ENCODE data around the gene STMN3. TPM values are rescaled to one million over a fixed set of nuclear protein-coding genes. Genes with fewer than 3 reads are reported as not detected.

STMN3 gene
- total RNA-seq, 2 donors from 2014 or later = 21.2 to 24.5 TPM

DNA sequence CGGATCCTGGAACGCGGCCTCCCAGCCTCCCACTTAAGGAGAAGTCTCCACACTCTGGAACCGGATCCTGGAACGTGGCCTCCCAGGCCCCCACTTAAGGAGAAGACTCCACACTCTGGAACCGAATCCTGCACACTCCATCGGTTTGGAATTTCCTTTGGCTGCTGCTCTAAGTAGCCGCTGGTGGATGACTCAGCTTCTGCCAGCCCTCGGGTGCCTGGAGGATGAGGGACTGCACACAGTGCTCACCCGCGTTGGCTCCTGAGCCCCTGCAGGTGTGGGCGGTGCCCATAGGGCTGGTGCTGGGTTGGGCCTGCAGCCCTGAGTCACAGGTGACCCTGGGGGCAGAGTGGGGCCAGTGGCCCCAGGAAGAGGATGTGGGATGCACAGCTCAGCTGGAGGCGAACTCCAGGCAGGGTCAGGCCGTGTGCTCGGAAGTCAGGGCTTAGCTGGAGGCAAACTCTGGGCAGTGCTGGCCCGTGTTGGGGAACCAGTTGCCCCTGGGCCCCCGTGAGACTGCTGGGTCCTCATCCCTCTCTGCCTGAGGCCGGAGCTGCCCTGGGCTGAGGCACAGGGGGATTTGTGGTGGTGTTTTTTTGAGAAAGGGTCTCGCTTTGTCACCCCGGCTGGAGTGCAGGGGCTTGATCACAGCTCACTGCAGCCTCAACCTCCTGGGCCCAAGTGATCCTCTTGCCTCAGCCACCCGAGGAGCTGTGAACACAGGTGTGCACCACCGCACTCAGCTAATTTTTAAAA lies 29.3 kb upstream of the STMN3 start:
- H3K36me3 ChIP-seq = no peaks in the 10 kb centered on the region
- DNase-seq (ENCODE audit: low spot score) = no peak
- H3K4me1 ChIP-seq (replicated peaks) = no peaks in the 10 kb centered on the region
- TF ChIP-seq, protein P1, sequence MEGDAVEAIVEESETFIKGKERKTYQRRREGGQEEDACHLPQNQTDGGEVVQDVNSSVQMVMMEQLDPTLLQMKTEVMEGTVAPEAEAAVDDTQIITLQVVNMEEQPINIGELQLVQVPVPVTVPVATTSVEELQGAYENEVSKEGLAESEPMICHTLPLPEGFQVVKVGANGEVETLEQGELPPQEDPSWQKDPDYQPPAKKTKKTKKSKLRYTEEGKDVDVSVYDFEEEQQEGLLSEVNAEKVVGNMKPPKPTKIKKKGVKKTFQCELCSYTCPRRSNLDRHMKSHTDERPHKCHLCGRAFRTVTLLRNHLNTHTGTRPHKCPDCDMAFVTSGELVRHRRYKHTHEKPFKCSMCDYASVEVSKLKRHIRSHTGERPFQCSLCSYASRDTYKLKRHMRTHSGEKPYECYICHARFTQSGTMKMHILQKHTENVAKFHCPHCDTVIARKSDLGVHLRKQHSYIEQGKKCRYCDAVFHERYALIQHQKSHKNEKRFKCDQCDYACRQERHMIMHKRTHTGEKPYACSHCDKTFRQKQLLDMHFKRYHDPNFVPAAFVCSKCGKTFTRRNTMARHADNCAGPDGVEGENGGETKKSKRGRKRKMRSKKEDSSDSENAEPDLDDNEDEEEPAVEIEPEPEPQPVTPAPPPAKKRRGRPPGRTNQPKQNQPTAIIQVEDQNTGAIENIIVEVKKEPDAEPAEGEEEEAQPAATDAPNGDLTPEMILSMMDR (IDR thresholded peaks at IDR 0.05) = no peak
- peak; percentile 18 for TF ChIP-seq POLR2AphosphoS5 (IDR thresholded peaks at IDR 0.05)
- intact Hi-C loops (cut with DNase I) = no loop called here
- H3K27me3 ChIP-seq (replicated peaks; ENCODE audit: insufficient read depth) = no peaks in the 10 kb centered on the region
- H3K27ac ChIP-seq = peak overlapping the region; percentile 36 to 66
- WGBS = 60% methylated on average over 22 of the region's 22 CpGs
- no peaks in the 10 kb centered on the region for H3K9me3 ChIP-seq
- no peak overlapping the region for H3K4me3 ChIP-seq

DNA sequence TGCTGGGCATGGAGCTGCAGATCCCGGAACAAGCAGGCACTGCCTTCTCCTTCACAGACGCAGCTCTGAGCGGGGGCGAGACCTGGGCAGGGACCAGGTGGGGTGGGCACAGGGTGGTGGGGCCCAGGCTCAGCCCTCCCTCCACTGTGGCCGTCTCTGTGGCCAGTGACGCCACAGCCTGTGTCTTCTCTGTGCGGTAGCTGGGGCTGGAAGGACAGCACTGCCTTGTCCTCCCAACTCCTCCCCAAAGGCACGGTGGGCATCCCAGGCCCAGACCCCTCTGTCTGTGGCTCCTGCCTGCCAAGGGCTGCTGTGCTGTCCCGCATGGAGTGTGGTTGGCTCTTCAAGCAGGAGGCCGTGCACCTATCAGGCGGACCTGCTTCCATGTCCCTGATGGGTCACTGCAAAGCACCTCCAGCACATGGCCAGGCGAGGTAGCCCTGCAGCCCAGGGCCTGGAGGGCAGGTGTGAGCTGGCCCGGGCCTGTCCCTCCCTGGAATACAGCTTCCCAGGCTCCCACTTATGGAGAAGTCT lies 28.5 kb upstream of the STMN3 start:
- intact Hi-C loops (cut with DNase I) = no loop called here
- Histone ChIP-seq H3K27ac (peak overlapping the region; percentile 28 to 60), H3K4me3 (no peak overlapping the region), H3K9me3 (no peaks in the 10 kb centered on the region), H3K4me1 (replicated peaks) (no peaks in the 10 kb centered on the region), H3K27me3 (replicated peaks; ENCODE audit: insufficient read depth) (no peaks in the 10 kb centered on the region), H3K36me3 (no peaks in the 10 kb centered on the region)
- 96% methylated on average over 13 of the region's 13 CpGs for WGBS
- no peak for DNase-seq (ENCODE audit: low spot score)
- TF ChIP-seq, protein P1 (IDR thresholded peaks at IDR 0.05) = no peak
- TF ChIP-seq POLR2AphosphoS5 (IDR thresholded peaks at IDR 0.05) = no peak

DNA sequence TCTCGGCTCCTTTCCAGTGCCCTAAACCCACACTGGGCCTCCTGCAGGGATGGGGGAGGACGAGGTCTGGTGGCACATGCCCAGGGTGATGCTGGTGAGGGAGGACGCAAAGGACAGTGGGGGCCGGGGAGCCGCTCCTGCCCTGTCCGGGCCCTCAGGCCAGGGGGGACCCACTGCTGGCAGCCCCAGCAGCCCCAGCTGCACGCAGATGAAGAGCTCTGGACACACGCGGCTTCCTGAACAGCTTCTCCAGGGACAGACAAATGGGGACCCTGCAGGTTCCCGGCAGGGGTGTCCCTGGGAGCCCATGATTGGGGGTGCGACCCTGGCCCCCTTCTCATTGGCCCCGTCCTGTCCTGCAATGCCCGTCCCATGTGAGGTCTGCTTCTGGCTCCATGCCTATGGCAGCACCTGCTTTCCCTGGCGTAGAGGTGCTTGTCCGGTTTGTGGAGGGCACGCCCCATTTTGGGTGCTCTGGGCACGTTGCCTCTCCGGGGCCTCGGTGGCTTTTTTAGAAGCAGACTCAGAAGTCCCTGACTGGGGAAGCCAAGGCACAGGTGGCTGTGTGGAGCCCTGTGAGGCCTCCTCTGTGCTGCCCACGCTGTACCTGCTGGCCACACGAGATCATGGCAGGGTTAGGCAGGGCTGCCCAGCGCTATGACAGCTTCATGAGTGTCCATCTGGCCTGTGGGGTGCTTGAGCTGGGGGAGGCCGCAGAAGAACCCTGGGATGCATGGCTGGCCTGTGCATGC lies 27.8 kb upstream of the STMN3 start:
- Histone ChIP-seq H3K36me3 (no peaks in the 10 kb centered on the region), H3K27me3 (replicated peaks; ENCODE audit: insufficient read depth) (no peaks in the 10 kb centered on the region), H3K27ac (no peak overlapping the region), H3K9me3 (no peaks in the 10 kb centered on the region), H3K4me1 (replicated peaks) (no peaks in the 10 kb centered on the region), H3K4me3 (no peak overlapping the region)
- 88% methylated on average over 21 of the region's 23 CpGs for WGBS
- intact Hi-C loops (cut with DNase I) = no loop called here
- no peak for DNase-seq (ENCODE audit: low spot score)
- no peak for TF ChIP-seq POLR2AphosphoS5 (IDR thresholded peaks at IDR 0.05)
- TF ChIP-seq, protein P1 (IDR thresholded peaks at IDR 0.05) = no peak
- no peak for TF ChIP-seq POLR2A (IDR thresholded peaks at IDR 0.05)

DNA sequence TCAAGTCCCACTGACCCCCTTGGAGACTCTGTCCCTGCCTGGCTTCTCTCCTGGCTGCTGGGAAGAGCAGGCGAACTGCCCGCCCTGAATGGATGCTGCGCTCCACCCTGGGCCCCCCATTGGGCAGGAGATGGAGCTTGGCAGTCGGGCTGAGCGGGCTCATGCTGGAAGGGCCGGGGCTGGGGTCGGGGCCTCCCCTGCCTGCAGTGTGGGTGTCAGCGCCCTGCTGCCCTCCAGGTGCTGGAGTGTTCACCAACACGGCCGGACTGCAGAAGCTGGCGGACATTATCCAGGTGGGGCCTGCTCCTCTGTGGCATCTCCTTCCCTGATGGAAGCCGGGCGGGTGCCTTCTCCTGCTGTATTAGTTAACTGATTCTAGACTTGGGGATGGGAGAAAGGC lies 27.2 kb upstream of the STMN3 start:
- H3K4me3 ChIP-seq = no peak overlapping the region
- intact Hi-C loops (cut with DNase I) = no loop called here
- no peaks in the 10 kb centered on the region for H3K4me1 ChIP-seq (replicated peaks)
- H3K27ac ChIP-seq = no peak overlapping the region
- DNase-seq (ENCODE audit: low spot score) = no peak
- no peaks in the 10 kb centered on the region for H3K27me3 ChIP-seq (replicated peaks; ENCODE audit: insufficient read depth)
- 98% methylated on average over 13 of the region's 13 CpGs for WGBS
- no peaks in the 10 kb centered on the region for H3K9me3 ChIP-seq
- TF ChIP-seq POLR2A (IDR thresholded peaks at IDR 0.05) (no peak), POLR2AphosphoS5 (IDR thresholded peaks at IDR 0.05) (no peak)
- TF ChIP-seq, protein P1 (IDR thresholded peaks at IDR 0.05) = no peak
- no peaks in the 10 kb centered on the region for H3K36me3 ChIP-seq
